Caco-2 (cell line): ENCODE results near the gene FUT8. TPM values are rescaled to one million over a fixed set of nuclear protein-coding genes. Genes with fewer than 3 reads are reported as not detected.

ENCODE experiments used
- BruUV-seq: library from RNA; stranded (reverse); fragments of 400-500 nt; replicated peaks from 2 replicates; lab custom pipeline; 2021; lab: Mats Ljungman, UMichigan
- CTCF ChIA-PET: fragments of 300-600 bp; sonication (Branson Sonifier 250); formaldehyde crosslinking; loops from one replicate; lab custom pipeline; 2022; ENCODE audit warnings: antibody characterized with exemption; lab: Charles Lee
- POLR2A ChIA-PET: fragments of 300-600 bp; sonication (Branson Sonifier 250); formaldehyde crosslinking; loops from one replicate; lab custom pipeline; 2022; ENCODE audit warnings: antibody characterized with exemption; lab: Charles Lee
- DNase-seq, 2 experiments: peaks; one replicate each; pipeline versions ENCODE4 v3.0.0 to v3.0.0-alpha.2; 2020 to 2022
- H3K27me3 ChIP-seq: replicated peaks from 2 replicates; pipeline ENCODE4 v1.6.0; 2011; ENCODE audit warnings: low read length; ENCODE audit not compliant: control insufficient read depth, insufficient read depth
- H3K36me3 ChIP-seq: 2 replicates; pipeline ENCODE4 v1.5.1; 2011; ENCODE audit warnings: low read length; ENCODE audit not compliant: control insufficient read depth, insufficient read depth
- H3K4me1 ChIP-seq: fragments of 250-450 bp; sonication (Bioruptor Pico); 2 replicates; pipeline ENCODE4 v1.5.1; 2020; ENCODE audit warnings: mild to moderate bottlenecking
- H3K4me3 ChIP-seq: 2 replicates; pipeline ENCODE4 v1.5.1; 2011; ENCODE audit warnings: low read depth, mild to moderate bottlenecking, control low read depth, low read length
- H3K9me3 ChIP-seq: fragments of 250-450 bp; sonication (Bioruptor Pico); 2 replicates; pipeline ENCODE4 v1.5.1; 2020; ENCODE audit warnings: mild to moderate bottlenecking, moderate library complexity
- H3K27ac Mint-ChIP-seq: one replicate; pipeline ENCODE4 v1.8.0; 2022; ENCODE audit warnings: mixed read lengths; ENCODE audit not compliant: unreplicated experiment
- H3K27me3 Mint-ChIP-seq: one replicate; pipeline ENCODE4 v1.8.0; 2022; ENCODE audit warnings: mixed read lengths; ENCODE audit not compliant: insufficient read depth, unreplicated experiment
- H3K36me3 Mint-ChIP-seq: one replicate; pipeline ENCODE4 v1.8.0; 2022; ENCODE audit warnings: mild to moderate bottlenecking, mixed read lengths; ENCODE audit not compliant: insufficient read depth, unreplicated experiment
- H3K4me1 Mint-ChIP-seq: one replicate; pipeline ENCODE4 v1.8.0; 2022; ENCODE audit warnings: low read depth, mixed read lengths; ENCODE audit not compliant: unreplicated experiment
- H3K4me3 Mint-ChIP-seq: one replicate; pipeline ENCODE4 v1.8.0; 2022; ENCODE audit warnings: mild to moderate bottlenecking, moderate library complexity, mixed read lengths; ENCODE audit not compliant: unreplicated experiment
- H3K9me3 Mint-ChIP-seq: one replicate; pipeline ENCODE4 v1.8.0; 2022; ENCODE audit warnings: mixed read lengths; ENCODE audit not compliant: unreplicated experiment
- intact Hi-C: fragments of 100-400 bp; cut with micrococcal nuclease; formaldehyde crosslinking; loops from one replicate; pipeline ENCODE4 v1.10.0; 2022; ENCODE audit not compliant: unreplicated experiment
- total RNA-seq: library from RNA; stranded (reverse); gene quantifications from 2 replicates; pipeline ENCODE4 v1.2.3, GENCODE V29; 2022
- TF ChIP-seq, protein P1 (sequence below), 2 experiments: fragments of 200-600 bp in 1 of 2; IDR thresholded peaks; 1 replicate in 1 of 2; 2 replicates in 1 of 2; pipeline versions ENCODE4 v1.5.1 to v1.8.0; 2011 to 2022; ENCODE audit warnings: antibody characterized with exemption in 1 of 2, control low read depth in 1 of 2, inconsistent platforms in 1 of 2, low read depth in 1 of 2, low read length in 1 of 2, mild to moderate bottlenecking in 1 of 2, moderate library complexity in 1 of 2; ENCODE audit not compliant: insufficient read depth in 1 of 2, severe bottlenecking in 1 of 2, unreplicated experiment in 1 of 2

FUT8 gene
- total RNA-seq, 1 experiment from 2014 or later, result 67.1 TPM

- Mint-ChIP-seq H3K9me3 (no peaks in the 10 kb centered on the region), H3K4me1 (no peaks in the 10 kb centered on the region), H3K27me3 (no peaks in the 10 kb centered on the region), H3K27ac (no peak overlapping the region), H3K4me3 (no peak overlapping the region), H3K36me3 (peaks cover 7% of the 10 kb centered on the region)
- TF ChIP-seq, protein P1, sequence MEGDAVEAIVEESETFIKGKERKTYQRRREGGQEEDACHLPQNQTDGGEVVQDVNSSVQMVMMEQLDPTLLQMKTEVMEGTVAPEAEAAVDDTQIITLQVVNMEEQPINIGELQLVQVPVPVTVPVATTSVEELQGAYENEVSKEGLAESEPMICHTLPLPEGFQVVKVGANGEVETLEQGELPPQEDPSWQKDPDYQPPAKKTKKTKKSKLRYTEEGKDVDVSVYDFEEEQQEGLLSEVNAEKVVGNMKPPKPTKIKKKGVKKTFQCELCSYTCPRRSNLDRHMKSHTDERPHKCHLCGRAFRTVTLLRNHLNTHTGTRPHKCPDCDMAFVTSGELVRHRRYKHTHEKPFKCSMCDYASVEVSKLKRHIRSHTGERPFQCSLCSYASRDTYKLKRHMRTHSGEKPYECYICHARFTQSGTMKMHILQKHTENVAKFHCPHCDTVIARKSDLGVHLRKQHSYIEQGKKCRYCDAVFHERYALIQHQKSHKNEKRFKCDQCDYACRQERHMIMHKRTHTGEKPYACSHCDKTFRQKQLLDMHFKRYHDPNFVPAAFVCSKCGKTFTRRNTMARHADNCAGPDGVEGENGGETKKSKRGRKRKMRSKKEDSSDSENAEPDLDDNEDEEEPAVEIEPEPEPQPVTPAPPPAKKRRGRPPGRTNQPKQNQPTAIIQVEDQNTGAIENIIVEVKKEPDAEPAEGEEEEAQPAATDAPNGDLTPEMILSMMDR (IDR thresholded peaks at IDR 0.05; ENCODE audit: insufficient read depth in 1 of 2, low read depth in 1 of 2, low read length in 1 of 2, severe bottlenecking in 1 of 2, unreplicated experiment in 1 of 2), result no peak
- DNase-seq, result no peak
- no peak overlapping the region for H3K4me3 ChIP-seq
- intact Hi-C loops, result no loop called here
- H3K9me3 ChIP-seq, result no peaks in the 10 kb centered on the region
- H3K4me1 ChIP-seq, result no peaks in the 10 kb centered on the region
- H3K36me3 ChIP-seq, result no peaks in the 10 kb centered on the region
- BruUV-seq, result no TSS peak
- POLR2A ChIA-PET, result no interaction called here
- no peaks in the 10 kb centered on the region for H3K27me3 ChIP-seq
- CTCF ChIA-PET, result no interaction called here
These were observed 207.7 kb downstream of the FUT8 start for GRCh38 chr14:65620195-65620594.

GRCh38 chr14:65622703-65623102, 210.2 kb downstream of the FUT8 start:
- ChIA-PET POLR2A (no interaction called here), CTCF (no interaction called here)
- intact Hi-C loops, result no loop called here
- H3K9me3 ChIP-seq, result no peaks in the 10 kb centered on the region
- Mint-ChIP-seq H3K4me3 (no peak overlapping the region), H3K36me3 (peaks cover 10% of the 10 kb centered on the region), H3K9me3 (no peaks in the 10 kb centered on the region), H3K27me3 (no peaks in the 10 kb centered on the region), H3K4me1 (no peaks in the 10 kb centered on the region), H3K27ac (no peak overlapping the region)
- no peaks in the 10 kb centered on the region for H3K27me3 ChIP-seq
- DNase-seq, result no peak
- TF ChIP-seq, protein P1 (IDR thresholded peaks at IDR 0.05; ENCODE audit: insufficient read depth in 1 of 2, low read depth in 1 of 2, low read length in 1 of 2, severe bottlenecking in 1 of 2, unreplicated experiment in 1 of 2), result no peak
- BruUV-seq, result no TSS peak
- no peaks in the 10 kb centered on the region for H3K4me1 ChIP-seq
- H3K4me3 ChIP-seq, result no peak overlapping the region
- H3K36me3 ChIP-seq, result no peaks in the 10 kb centered on the region

- Mint-ChIP-seq H3K4me3 (no peak overlapping the region), H3K4me1 (no peaks in the 10 kb centered on the region), H3K27ac (no peak overlapping the region), H3K36me3 (peaks cover 10% of the 10 kb centered on the region), H3K27me3 (no peaks in the 10 kb centered on the region), H3K9me3 (no peaks in the 10 kb centered on the region)
- no TSS peak for BruUV-seq
- no peak overlapping the region for H3K4me3 ChIP-seq
- no peaks in the 10 kb centered on the region for H3K9me3 ChIP-seq
- intact Hi-C loops, result no loop called here
- H3K4me1 ChIP-seq, result no peaks in the 10 kb centered on the region
- ChIA-PET POLR2A (no interaction called here), CTCF (no interaction called here)
- H3K36me3 ChIP-seq, result no peaks in the 10 kb centered on the region
- DNase-seq, result no peak
- no peaks in the 10 kb centered on the region for H3K27me3 ChIP-seq
- TF ChIP-seq, protein P1 (IDR thresholded peaks at IDR 0.05; ENCODE audit: insufficient read depth in 1 of 2, low read depth in 1 of 2, low read length in 1 of 2, severe bottlenecking in 1 of 2, unreplicated experiment in 1 of 2), result no peak
These were observed 211.2 kb downstream of the FUT8 start for GRCh38 chr14:65623759-65624158.
